ENCODE measurements around the gene ENHO.
"Not testable (repeated sequence)": the region's sequence is repeated elsewhere in the genome, so short reads cannot be mapped to it uniquely, and the experiment has no call there.

The ENHO gene

DNA sequence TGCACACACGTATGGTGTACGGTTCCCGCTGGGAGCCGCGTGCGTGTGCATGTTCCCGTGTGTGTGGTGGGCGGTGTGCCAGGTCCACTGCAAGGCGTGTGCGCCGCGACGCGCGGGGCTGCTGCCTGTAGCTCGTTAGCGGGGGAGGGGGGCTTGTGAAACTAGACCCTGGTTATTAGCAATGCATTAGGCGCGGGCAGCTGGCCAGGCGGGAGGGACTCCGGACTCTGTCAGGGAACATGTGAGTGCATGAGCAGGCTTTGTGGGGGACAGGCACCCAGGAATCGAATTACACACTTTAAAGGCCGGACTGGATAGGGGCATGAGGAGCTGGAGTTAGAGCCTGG, 32.2 kb upstream of the ENHO start:
- DNase-seq, result no peak

DNA sequence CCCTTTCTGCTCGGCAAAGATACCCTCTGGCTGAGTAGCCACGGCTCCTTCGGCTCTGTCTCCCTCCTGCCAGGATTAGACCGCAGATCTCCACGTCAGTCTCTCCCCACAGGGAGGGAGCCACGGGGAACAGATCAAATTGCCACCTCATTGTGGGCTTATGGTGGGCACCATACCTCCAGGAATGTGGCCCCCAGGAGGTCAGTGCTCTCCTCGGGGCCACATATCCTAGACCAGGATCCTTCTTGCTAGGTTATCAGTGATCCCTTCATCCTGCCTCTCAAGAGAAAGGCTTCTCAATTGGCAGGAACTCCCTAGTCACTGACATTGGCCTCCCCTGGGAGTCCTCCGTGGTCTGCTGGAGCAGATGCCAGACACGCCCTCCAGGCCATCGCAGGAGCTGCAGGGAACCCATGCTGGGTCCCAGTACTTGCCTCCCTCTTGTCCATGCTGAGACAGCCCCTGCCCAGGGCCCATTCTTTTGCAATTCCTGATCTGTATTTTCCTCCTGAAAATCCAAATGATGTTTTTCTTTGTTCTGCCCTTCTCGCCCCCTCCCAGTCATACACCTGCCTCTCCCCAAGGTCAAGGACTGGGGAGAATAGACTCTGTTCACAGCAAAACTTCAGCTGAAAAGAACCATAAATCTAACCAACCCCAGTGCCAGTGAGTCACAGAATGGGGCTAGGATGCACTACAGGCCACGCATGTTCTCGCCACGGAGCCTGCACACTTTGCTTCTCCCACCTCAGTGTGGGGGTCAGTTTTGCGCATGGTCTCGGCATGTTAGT, 31.6 kb upstream of the ENHO start:
- no peak for DNase-seq

DNA sequence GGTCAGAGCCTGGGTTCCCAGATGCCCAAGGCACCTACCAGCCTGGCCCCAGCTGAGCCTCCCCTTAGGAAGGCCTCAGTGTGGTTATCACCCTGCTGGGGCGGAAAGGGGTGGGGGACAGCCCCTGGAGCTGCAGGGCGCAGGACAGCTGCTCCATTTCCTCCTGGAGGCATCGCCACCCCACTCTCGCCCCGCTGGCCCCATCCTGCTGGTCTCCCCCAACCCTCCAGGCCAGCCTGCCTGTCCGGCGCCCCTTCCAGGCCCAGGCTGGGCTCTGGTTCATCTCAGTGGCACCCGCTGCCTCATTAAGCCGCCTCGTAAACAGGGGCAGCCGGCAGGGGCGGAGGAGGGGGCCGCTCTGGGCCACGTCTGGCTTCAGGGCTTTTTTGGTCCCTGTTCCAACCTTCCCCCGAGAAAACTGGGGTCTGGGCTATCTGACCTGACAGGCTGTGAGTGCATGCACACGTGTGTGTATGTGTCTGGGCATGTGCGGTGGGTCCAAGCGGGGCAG, 30.8 kb upstream of the ENHO start:
- no peak for DNase-seq

DNA sequence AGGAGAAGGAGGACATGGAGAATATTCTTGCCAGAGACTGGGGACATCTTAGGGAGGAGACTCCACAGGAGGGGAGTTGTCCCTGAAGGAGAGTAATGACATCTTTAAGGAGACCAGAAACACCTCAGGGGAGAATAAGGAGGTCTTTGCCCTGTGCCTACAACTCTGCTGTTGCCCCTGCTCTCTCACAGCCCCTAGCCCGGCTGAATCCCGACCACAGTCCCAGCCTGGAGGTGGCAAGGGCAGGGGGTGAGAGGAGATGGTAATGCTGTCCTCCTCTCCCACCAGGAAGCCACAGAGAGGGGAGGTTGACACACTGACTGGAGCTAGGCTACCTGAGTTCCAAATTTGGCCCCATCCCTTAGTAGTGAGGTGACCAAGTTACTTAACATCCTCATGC, 30.2 kb upstream of the ENHO start:
- no peak for DNase-seq

DNA sequence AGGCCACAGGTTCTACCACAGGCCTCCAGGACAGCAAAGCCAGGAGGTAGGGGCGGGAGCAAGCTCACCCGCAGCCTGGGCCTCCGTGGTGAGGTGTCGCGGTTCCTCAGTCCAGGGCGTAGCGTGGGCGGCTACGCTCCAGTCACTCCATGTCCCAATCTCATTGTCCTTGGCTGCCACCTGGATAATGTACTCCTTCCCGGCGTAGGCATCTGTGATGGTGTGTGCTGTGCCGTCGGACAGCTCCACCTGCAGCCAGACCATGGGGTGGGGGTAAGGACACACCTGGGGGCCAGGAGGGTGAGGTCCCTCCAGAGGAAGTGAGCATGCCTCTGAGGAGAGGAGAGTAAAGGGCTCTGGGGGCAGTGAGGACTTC, 29.8 kb upstream of the ENHO start:
- DNase-seq, result no peak

DNA sequence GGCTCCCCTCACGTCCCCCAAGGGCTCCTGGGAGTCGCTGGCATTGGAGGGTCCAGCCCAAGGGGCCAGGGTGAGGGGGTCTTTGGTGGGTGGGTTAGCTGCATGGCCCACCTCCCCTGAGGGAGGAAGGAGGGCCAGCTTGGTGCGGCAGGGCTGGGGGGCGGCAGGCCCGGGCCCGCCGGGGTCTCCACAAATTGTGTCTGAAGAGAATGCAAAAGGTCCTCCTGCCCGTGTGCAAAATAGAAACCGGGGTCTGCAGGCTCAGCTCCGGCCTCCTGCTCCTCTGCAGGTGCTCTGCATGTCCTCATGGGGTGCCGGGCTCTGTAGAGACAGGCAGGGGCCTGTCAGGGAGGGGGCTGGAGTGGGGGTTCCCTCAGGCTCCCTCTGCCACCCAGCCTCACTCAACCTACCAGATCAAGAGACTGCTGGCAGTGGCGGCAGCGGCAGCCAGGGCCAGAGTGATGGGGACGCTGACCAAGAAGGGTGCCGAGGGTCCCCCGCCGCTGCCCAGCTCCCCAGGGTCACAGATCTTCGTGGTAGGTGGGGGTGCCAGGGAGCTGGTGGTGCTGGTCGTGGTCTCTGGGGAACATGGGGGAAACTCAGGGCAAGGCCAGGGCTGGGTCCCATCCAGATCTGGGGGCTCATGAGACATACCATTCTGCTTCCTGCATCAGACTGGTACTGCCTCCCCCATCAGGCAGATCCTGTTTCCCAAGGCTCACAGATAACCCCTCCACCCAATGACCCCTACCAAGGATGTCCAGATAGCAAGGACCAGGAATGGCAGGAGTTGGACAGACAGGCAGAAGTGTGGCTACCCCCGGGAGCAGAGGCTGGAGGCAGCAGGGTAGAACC, 29.2 kb upstream of the ENHO start:
- no peak for DNase-seq

DNA sequence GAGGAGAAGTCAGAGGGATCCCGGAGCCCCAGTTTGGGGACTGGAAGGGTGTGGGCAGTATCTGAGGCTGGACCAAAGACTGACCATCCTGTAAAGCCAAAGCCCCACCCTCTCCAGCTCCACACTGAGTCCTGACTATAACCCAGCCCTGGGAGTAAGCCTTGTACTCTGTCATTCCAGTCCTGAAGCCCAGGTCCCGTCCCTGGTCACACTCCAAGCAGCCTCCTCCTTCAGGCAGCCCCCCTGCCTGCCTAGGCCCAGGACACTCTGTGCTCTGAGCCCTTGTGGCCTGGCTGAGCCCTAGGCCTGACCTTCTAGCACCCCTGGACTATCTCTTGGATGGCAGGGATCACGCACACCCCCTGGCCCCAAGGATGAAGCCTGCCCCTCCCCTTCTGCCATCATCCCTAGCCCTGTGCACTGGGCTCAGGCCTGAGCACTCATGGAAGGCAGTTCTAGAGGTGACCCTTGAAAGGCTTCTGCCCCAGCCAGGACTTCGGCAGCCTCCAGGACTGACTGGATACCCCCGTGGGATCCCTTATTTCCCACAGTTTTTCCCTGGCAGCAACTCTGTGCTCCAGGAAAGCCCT, 28.0 kb upstream of the ENHO start:
- DNase-seq, result no peak

DNA sequence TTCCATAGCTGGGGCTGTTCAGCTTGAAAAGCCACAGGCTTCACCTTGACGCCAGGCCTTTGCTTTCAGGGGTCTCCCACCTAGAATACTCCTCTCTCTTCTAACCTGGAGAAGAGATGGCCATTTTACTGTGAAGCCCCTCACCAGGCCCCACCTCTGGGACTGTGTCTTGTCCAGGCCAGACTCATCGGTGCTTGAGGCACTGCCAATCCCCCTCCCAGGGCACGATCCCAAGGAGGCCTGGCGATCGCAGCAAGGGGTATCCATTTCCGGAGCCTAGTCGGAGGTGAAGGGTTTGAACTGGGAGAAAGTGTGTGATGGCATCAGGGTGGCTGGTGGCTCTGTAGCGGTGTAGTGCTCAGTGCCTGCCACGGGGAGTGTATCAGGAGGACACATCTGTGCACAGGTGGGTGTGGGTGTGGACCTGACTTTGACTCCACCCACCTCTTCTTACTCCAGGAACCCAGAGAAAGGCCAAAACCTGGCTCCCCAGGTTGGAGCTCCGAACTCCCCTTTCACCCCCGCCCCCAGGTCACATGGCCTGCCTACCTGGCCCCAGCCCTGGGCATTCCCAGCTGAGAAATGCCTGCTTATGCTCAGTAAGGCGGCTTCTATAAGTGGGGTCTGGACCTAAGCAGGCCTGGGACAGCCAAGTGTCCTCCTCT, 27.4 kb upstream of the ENHO start:
- DNase-seq, result no peak

DNA sequence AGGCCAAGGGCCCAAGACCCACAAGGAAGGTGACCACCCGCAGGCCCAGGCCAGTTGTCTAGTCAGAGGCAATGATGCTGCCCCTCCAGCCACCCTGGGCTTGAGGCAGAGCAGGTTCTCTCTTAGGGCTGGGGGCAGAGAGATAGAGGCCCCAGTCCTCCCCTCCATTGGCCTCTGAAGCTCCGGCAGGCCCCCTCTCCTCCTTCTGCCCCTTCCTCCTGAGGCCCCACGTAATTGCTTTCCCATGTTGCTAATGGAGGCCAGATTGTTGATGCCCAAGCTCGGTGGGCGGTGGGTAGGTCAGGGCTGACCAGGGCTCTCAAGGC, 26.6 kb upstream of the ENHO start:
- DNase-seq, result no peak

DNA sequence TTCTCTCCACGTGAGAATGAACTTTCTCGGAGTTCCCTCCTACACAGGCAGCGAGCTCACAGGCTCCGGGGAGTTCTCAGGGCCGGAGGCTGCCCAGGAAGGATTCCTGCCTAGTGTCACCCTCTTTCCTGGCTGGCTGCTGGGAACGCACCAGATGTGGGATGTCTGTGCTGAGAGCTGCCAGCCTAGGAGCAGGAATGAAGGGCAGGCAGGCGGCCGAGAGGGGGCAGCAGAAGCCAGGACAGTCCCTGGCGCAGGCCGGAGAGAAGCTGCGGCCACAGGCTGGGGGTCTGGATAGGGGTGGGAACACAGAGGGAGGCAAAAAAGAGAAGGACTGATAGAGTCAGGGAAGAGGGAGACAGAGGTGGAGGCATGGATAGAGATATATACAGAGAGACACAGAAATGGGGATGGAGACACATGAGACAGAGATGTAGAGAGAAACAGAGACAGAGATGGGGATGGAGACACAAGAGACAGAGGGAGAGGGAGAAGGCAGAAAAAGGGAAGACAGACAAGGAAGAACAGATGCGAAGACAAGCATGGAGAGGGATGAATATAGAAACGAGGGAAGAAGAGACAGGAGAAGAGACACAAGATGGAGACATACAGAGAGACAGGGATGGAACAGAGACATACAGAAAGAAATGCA, 25.3 kb upstream of the ENHO start:
- DNase-seq, result peak in 1 of 2 experiments; percentile 10

DNA sequence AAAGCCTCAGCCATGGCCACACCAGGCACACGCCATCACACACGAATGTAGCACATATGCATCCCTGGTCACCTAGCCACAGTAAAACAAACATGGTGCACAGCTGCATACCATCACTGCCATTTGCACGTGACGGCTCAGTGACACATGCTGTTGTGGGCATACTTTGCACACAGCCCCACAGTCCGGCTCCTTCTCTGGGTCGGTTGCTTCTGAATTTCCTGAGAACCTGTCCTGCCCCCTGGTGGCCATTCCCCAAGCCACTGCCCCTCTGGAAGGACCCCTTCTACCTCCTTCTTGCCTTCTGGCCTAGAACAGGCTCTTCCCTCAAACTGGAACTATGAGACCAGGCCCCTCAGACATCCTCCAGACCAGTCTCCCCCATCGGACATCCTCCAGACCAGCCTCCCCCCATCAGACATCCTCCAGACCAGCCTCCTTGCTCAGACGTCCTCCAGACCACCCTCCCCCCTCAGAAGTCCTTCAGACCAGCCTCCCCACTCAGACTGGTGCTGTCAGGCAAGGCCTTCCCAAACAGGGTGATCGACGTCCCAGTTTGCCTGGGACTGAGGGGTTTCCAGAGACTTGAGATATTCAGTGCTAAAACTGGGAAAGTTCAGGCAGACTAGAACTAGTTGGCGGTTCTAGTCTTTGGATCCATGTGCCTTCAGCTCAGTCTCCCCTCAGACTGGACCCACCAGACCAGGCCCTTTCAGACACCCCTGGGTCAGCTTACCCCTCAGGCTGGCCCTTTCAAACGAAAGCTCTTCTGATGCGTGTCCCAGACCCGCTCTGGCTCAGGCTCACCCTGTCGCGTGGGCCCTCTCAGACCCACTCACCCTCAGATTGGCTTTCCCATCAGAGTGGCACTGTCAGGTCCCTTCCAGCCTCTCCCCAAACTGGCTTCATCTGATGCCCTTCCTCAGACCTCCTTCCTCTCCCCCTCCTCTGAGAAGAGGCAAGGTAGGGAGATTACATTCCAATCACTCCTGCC, 24.3 kb upstream of the ENHO start:
- DNase-seq, result peak; percentile 29 to 48

DNA sequence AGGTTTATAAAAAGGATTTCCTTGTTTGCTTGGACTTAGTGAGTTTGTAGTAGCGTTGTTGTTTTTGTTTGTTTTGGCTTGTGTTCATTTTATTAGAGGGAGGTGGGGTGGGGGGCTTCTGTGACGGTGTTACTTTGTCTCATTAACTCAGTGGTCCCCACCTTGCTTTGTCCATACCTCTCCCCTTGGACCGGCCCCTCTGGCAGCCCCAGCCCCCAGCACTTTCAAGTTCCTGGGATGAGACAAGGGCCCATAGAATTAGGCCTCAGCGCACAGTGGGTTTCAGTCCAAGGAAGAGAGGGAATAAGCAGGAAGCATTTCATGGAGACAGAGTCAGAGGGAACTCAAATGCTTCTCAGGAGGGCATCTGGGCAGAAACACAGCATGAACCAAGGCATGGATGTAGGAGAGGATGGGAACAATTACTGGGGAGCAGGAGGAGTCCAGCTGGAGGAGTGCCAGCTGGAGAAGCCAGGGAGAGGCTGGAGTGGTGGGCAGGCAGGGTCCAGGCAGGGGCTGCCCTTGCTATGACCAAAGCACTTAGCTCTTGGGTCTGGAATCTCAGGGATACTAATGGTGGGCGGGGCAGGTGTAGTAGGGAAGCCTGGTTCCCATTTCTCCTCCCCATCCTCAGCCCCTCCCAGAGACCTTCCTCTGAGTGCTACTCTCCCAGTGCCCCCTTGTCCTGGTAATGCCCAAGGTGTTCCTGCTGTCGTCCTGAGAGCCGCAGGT, 23.5 kb upstream of the ENHO start:
- DNase-seq, result no peak

DNA sequence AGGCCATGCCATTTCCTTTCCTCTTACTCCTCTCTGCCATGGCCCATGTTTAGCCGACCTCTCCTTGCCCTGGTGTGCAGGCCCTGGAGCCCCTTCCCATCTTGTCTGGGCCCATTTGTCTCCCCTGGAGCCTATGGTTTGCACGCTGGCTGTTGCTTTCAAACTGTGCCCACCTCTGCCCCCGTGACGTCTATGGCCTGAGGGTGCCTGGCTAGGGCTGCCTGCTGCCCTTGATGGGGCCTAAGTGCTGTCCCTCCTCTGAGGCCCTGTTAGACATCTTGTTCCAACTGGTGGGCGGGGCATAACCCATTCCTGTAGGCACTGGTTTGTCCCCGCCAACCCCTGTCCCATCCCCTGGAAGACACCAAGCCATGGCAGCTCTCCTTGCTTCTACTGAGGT, 22.7 kb upstream of the ENHO start:
- no peak for DNase-seq

DNA sequence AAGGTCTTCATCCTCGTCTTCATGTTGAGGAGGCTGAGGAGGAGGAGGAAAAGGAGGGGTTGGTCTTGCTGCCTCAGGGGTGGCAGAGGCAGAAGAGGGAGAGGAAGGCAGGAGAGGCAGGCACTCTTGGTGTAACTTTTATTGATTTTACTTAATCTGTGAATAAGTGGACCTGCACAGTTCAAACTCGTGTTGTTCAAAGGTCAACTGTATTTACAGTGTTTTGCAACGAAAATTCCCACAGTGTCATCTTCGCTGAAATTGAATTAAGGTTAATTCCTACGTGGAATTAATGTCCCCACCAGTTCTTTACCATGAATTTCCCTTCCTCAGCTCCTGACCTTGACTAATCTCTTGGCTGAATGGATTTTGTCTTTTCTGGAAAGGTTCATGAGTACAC, 21.2 kb upstream of the ENHO start:
- DNase-seq, result no peak

DNA sequence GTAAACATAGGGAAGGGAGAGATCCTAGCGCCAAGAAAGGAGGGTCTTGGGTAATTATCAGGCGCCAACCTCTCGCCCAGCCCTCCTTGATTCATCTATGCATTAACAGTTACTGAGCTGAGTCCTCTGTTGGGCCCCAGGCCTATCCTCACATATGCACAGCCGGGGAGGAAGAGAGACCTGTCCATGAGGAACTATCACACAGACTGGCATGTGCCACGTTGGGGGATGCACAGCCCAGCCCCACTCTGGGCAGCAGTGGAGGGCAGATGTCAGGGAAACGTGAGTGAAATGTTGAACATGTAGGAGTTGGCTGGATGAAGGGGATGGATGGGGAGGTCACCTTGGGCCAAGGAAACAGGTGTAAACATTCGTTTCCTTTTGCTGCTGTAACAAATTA, 18.8 kb upstream of the ENHO start:
- no peak for DNase-seq

DNA sequence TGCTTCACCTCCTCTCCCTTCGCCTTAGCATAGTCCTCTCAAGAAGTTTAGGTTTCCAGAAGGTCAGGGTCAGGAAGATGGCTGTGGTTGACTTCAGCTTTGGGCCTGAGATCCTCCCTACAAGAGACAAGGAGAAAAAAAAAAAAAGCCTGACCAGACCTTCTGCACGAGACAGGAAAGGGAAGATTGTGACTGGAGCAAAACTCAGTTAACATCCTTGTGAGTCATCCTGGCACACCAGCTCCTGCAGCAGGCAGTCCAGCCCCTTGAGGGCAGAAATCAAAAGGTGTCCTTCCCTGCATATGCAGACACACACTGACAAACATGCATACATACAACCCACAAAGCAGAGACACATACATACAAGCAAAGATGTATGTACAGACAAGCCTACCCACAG, 18.0 kb upstream of the ENHO start:
- DNase-seq, result no peak

DNA sequence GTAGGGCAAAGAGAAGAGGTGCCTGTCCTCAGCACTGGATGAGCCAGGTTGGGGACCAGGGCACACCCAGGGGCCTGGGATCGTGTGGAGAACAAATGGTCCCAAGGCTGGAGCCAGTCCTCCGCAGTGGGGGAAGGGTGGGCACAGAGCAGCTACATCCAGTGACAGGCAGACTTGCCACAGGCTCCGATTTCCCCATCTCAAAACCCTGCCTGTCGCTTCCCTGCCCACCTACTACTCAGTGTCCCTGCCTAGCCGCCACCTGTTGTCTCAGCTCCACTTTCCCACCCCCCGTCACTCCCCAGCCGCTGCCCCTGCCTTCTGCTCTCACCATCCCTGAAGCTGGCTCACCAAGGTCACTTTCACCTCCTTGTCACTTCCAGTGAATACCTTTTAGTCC, 13.9 kb upstream of the ENHO start:
- no peak for DNase-seq

DNA sequence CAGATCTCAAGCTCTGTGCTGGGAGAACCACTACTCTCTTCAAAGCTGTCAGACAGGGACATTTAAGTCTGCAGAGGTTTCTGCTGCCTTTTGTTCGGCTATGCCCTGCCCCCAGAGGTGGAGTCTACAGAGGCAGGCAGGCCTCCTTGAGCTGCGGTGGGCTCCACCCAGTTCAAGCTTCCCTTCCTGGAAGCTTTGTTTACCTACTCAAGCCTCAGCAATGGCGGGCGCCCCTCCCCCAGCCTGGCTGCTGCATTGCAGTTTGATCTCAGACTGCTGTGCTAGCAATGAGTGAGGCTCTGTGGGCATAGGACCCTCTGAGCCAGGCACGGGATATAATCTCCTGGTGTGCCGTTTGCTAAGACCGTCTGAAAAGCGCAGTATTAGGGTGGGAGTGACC, 9.3 kb upstream of the ENHO start:
- DNase-seq, result not testable (repeated sequence)

DNA sequence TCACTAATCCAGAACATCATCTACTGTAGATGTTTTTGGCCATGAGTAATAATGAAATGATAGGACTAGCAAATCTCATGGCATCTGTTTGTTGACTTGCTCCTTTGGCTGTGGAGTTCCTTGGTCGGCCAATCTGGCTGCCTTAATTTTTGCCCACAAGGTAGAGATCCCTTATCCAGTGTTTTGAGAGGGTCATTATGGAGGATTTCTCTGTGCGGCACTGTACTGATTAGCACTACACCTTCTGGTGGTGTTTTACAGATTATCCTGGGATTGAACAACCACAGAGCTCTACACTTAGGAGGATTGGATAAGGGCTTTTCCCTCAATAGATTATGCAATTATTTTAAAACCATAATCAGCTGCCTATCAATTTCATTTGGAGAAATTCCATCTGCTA, 3.2 kb upstream of the ENHO start:
- DNase-seq, result no peak

DNA sequence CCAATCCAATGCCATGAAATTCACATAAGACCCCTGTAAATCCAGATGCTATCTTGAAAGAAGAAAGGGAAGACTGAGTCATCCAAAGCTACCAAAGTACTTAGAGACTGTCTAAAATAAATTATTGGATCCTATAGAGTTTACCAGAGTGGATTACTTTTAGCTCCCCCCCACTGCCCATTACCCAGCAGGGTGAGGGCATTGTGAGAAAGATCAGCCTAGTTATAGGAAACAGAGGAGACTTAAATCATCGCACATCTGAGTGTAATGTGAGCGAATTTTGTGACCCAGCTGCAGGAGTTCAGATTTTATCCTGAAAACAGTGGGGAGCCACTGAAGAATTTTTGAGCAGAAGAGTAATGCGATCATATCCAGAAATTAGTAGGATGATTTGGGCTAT, 1.6 kb upstream of the ENHO start:
- DNase-seq, result no peak

Data from AML-193 (cell line).